ENCODE results near the gene ADAMTSL3.

GRCh38 chr15:83998486-83998885 lies 344.6 kb downstream of the ADAMTSL3 start:
- no peak for TF ChIP-seq CEBPB (IDR thresholded peaks at IDR 0.05; ENCODE audit: low read depth, low read length)
- TF ChIP-seq CTCF (conservative IDR thresholded peaks at IDR 0.05; ENCODE audit: low read depth, low read length), result no peak
- TF ChIP-seq USF2 (IDR thresholded peaks at IDR 0.05; ENCODE audit: low read depth, low read length), result no peak
